Tibial artery (tissue), 4 donors: ENCODE data around the gene NPY4R2.
"Not testable (repeated sequence)": the region's sequence is repeated elsewhere in the genome, so short reads cannot be mapped to it uniquely, and the experiment has no call there.

Experiments used
- DNase-seq, 2 donors: peaks; one replicate each; pipeline ENCODE4 v3.0.0-alpha.2; 2019
- H3K27ac ChIP-seq, 2 donors: fragments of 200-600 bp; sonication (generic) in 1 of 2; 1 replicate in 1 of 2; 2 replicates in 1 of 2; pipeline ENCODE4 v1.5.1; 2018 to 2019; ENCODE audit warnings: mild to moderate bottlenecking in 1 of 2
- H3K27me3 ChIP-seq, 2 donors: fragments of 200-600 bp; sonication (generic) in 1 of 2; one replicate each; pipeline versions ENCODE4 v1.5.1 to v1.6.0; 2016 to 2019
- H3K36me3 ChIP-seq, 3 donors: fragments of 200-600 bp; sonication (generic) in 2 of 3; one replicate each; pipeline ENCODE4 v1.5.1; 2016 to 2019; ENCODE audit warnings: mild to moderate bottlenecking in 2 of 3
- H3K4me1 ChIP-seq, 4 donors: fragments of 200-600 bp; sonication (generic) in 2 of 4; 1 replicate in 3 of 4; 2 replicates in 1 of 4; pipeline ENCODE4 v1.5.1; 2016 to 2019
- H3K4me3 ChIP-seq, 2 donors: fragments of 200-600 bp; sonication (generic) in 1 of 2; 1 replicate in 1 of 2; 2 replicates in 1 of 2; pipeline ENCODE4 v1.5.1; 2018 to 2019; ENCODE audit warnings: mild to moderate bottlenecking in 2 of 2
- H3K9me3 ChIP-seq, 3 donors: fragments of 200-600 bp; sonication (generic) in 1 of 3; one replicate each; pipeline ENCODE4 v1.5.1; 2016 to 2019
- intact Hi-C: fragments of 100-400 bp; cut with DNase I; formaldehyde crosslinking; loops from one replicate; pipeline ENCODE4 v1.15.0; 2023; ENCODE audit warnings: low total_unique reads

NPY4R2 gene, protein sequence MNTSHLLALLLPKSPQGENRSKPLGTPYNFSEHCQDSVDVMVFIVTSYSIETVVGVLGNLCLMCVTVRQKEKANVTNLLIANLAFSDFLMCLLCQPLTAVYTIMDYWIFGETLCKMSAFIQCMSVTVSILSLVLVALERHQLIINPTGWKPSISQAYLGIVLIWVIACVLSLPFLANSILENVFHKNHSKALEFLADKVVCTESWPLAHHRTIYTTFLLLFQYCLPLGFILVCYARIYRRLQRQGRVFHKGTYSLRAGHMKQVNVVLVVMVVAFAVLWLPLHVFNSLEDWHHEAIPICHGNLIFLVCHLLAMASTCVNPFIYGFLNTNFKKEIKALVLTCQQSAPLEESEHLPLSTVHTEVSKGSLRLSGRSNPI

DNA sequence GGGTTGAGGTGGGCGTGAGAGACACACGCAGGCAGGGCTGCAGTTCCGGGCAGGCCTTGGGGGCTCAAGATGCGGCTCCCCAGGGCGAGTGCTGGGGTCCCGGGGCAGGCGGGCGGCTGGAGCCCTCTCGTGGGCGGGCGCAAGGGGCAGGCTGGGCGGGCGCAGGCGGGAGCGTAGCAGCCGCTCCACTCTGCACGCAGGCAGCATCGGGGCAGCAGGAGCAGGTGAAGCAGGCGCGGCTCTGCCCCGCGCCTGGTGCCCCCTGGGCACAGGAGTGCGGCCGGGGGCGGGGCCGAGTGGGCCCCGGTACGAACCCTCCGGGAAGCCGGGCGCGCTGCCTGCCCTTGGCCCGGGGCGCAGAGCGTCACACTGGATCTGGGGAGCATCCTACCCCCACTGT is at the start of gene NPY4R2:
Gene NPY4R2 (plus strand): TSS at position 188 of the 400 bp plus-strand sequence. CDS start 3,326 bp downstream, outside the sequence.
- intact Hi-C loops, H3K27me3 ChIP-seq, H3K36me3 ChIP-seq, H3K4me1 ChIP-seq, H3K27ac ChIP-seq, DNase-seq, H3K9me3 ChIP-seq, H3K4me3 ChIP-seq: not testable (repeated sequence)

DNA sequence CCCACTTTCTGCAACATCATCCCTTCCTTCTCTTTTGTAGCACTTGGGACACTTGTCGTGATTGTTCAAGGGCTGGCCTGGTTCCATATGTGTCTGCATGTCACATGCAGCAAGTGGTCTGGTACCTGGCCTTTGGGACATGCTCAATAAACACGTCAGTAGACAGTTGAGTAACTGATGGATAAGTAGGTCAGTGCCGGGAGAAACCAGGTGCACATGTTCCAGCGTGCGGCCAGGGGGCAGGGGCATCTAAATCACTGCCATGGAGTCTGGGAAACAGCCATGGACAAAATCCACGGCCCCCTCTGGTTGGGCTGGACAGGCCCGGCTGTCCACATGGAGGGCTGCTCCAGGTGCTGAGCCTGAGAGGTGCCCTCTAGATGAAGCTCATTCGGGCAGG is 47.6 kb upstream of the NPY4R2 start:
- H3K27ac ChIP-seq, H3K4me1 ChIP-seq, H3K36me3 ChIP-seq, intact Hi-C loops, H3K9me3 ChIP-seq, H3K4me3 ChIP-seq, H3K27me3 ChIP-seq, DNase-seq: not testable (repeated sequence)

DNA sequence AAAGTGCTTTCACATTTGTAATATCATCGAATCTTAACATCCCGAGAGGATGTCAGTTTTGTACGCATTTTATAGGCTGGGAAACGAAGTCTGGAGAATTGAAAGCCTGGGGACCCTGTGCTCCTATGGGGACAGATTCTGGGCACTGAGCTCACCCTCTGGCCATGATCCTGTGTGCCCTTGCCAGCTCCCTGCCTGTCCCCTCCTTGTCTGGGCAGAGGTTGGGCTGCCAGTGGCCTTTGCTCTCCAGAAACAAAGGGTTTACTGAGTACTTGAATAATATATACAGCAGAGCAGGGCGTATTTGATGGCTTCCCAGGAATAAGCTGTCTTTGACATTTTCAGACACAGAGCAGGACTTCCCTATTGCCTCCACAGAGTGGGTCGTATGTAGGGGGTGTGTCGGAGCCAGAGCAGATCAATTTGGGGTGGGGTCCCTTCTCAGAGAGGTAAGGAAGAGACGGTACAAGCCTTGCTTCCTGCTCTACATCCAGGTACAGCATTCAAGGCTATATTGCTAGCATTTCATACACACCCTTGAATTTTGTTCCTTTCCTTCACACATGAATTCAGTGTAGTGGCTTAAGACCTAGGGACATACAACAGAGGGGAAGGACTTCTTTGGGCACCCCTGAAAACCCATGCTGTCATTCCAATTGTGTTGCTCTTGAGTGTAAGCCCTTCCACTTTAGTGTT is 46.8 kb upstream of the NPY4R2 start:
- H3K27me3 ChIP-seq, H3K36me3 ChIP-seq, H3K27ac ChIP-seq, DNase-seq, H3K4me1 ChIP-seq, H3K4me3 ChIP-seq, intact Hi-C loops, H3K9me3 ChIP-seq: not testable (repeated sequence)

DNA sequence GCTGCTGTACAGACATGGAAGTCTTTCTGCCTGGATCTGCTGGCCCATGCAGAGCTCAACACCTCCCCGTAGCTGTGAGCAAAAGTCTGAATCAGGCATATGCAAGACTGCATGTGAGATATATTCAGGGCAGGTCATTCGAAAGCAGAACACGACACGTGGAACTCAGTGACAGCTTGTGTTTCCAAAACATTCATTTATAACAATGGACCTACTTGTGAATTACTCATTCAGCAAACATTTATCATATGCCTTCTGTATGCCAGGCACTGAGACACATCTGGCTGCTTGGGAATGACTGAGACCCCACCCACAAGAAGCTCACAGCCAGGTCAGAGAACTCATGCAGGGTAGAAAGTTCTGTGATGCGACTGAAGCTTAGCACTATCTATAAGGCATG is 46.2 kb upstream of the NPY4R2 start:
- H3K27ac ChIP-seq, DNase-seq, H3K4me1 ChIP-seq, H3K4me3 ChIP-seq, intact Hi-C loops, H3K27me3 ChIP-seq, H3K9me3 ChIP-seq, H3K36me3 ChIP-seq: not testable (repeated sequence)

- H3K9me3 ChIP-seq, DNase-seq, H3K27ac ChIP-seq, H3K27me3 ChIP-seq, intact Hi-C loops, H3K4me3 ChIP-seq, H3K36me3 ChIP-seq, H3K4me1 ChIP-seq: not testable (repeated sequence)
These were observed 34.2 kb upstream of the NPY4R2 start for GRCh38 chr10:47884239-47884638.

DNA sequence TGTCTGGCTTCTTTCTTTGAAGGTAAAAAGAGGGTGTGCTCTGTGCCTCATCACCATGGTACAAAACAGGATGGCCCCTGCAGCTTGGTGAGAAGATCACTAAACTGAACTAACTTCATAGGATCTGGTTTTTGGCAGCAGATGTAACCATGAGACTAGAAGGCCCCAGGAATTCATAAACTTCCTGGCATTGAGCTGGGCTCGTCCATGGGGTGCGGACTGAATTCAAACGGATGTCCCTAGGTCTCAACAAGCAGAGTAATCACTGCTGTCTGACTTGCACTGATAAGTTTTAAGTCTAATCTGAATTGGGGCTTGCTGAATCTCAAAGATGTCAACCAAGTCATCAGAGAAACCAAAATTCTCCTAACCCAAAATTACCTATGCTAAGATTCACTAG is 33.5 kb upstream of the NPY4R2 start:
- H3K9me3 ChIP-seq, H3K27me3 ChIP-seq, H3K27ac ChIP-seq, H3K4me3 ChIP-seq, DNase-seq, H3K36me3 ChIP-seq, H3K4me1 ChIP-seq, intact Hi-C loops: not testable (repeated sequence)

GRCh38 chr10:47886356-47886755 is 32.1 kb upstream of the NPY4R2 start:
- intact Hi-C loops, H3K27me3 ChIP-seq, H3K27ac ChIP-seq, H3K9me3 ChIP-seq, DNase-seq, H3K4me1 ChIP-seq, H3K4me3 ChIP-seq, H3K36me3 ChIP-seq: not testable (repeated sequence)

- H3K9me3 ChIP-seq, H3K27ac ChIP-seq, H3K27me3 ChIP-seq, H3K4me1 ChIP-seq, H3K36me3 ChIP-seq, intact Hi-C loops, DNase-seq, H3K4me3 ChIP-seq: not testable (repeated sequence)
These were observed 31.6 kb upstream of the NPY4R2 start for GRCh38 chr10:47886827-47887226.

- H3K9me3 ChIP-seq, H3K27ac ChIP-seq, H3K4me3 ChIP-seq, H3K36me3 ChIP-seq, H3K27me3 ChIP-seq, DNase-seq, H3K4me1 ChIP-seq, intact Hi-C loops: not testable (repeated sequence)
These were observed 27.7 kb upstream of the NPY4R2 start for GRCh38 chr10:47890737-47891136.

GRCh38 chr10:47892494-47893261 is 25.8 kb upstream of the NPY4R2 start:
- H3K36me3 ChIP-seq, H3K4me1 ChIP-seq, DNase-seq, intact Hi-C loops, H3K9me3 ChIP-seq, H3K27ac ChIP-seq, H3K27me3 ChIP-seq, H3K4me3 ChIP-seq: not testable (repeated sequence)

DNA sequence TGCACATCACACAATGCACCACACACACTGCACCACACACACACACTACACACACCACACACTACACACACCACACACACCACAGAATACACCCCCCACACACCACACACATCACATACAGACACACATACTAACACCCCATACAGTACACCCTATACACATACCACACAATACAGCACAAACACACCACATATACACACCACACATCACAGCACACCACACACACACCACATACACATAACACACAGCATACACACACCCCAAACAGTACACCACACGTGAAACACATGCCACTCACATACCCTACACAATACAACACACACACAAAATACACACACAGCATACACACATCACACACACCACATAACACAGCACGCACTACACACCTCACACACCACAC is 23.9 kb upstream of the NPY4R2 start:
- H3K27me3 ChIP-seq, DNase-seq, H3K4me3 ChIP-seq, H3K27ac ChIP-seq, intact Hi-C loops, H3K9me3 ChIP-seq, H3K4me1 ChIP-seq, H3K36me3 ChIP-seq: not testable (repeated sequence)

DNA sequence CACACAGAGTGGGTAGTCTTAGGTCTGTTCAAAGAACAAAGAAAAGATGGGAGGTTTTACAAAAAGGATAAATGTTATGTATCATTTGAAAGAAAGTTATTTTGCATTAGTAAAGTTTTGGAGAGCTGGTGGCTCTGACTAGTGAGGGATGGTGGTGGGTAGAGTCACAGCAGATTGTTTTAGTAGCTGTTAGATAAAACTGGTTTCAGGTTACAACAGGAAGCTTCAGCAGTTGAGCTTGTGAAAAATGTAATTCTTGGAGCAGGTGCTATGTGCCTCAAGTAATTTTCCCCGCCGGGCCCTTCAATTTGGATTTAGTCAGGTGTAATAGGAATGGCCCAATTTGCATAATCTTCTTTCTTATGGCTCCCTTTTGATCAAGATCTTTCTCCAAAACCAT is 20.6 kb upstream of the NPY4R2 start:
- H3K9me3 ChIP-seq, intact Hi-C loops, H3K27ac ChIP-seq, H3K27me3 ChIP-seq, H3K4me3 ChIP-seq, DNase-seq, H3K36me3 ChIP-seq, H3K4me1 ChIP-seq: not testable (repeated sequence)

DNA sequence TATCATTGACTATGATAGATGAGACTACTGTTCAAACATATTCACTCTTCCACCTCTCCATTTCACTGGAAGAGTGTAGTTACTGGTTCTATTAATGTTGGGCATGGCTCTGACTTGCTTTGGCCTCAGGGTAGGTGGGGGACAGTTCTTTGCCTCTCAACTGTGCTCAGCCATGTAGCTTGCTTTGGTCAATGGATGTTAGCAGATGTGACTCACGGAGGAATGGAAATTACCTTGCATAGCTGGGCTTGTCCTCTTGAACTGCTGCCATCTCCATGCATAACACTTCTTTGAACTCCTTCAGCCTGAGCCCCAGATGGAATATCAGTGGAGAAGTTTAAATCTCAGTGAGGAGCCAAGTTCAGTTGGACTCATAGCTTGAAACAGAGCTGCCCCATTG is 9.1 kb upstream of the NPY4R2 start:
- intact Hi-C loops, H3K9me3 ChIP-seq, H3K27me3 ChIP-seq, H3K4me3 ChIP-seq, H3K4me1 ChIP-seq, H3K36me3 ChIP-seq, DNase-seq, H3K27ac ChIP-seq: not testable (repeated sequence)

GRCh38 chr10:47910486-47910885 is 8.0 kb upstream of the NPY4R2 start:
- H3K9me3 ChIP-seq, H3K4me3 ChIP-seq, H3K4me1 ChIP-seq, H3K36me3 ChIP-seq, intact Hi-C loops, H3K27me3 ChIP-seq, DNase-seq, H3K27ac ChIP-seq: not testable (repeated sequence)
